ENCODE measurements around the gene OTUD5.

DNA sequence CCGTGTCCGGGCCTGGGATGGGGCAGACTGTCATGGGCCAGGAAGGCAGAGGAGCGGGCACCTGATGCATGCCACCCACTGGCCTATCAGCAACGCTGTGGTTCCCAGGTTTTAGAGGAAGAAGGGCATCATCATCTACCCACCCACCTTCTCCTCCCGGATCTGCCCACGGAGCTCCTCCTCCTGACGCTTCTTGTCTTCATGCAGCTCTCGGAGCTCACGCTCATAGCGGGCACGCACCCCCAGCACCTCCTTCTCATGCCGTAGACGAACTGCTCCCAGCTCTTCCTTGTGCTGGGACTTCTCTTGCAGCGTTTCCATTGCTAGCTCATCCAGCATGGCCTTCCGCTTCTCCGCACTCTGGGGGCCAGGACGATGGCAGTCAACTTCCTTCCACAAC lies 25.7 kb upstream of the OTUD5 start:
- TF ChIP-seq, protein P1, sequence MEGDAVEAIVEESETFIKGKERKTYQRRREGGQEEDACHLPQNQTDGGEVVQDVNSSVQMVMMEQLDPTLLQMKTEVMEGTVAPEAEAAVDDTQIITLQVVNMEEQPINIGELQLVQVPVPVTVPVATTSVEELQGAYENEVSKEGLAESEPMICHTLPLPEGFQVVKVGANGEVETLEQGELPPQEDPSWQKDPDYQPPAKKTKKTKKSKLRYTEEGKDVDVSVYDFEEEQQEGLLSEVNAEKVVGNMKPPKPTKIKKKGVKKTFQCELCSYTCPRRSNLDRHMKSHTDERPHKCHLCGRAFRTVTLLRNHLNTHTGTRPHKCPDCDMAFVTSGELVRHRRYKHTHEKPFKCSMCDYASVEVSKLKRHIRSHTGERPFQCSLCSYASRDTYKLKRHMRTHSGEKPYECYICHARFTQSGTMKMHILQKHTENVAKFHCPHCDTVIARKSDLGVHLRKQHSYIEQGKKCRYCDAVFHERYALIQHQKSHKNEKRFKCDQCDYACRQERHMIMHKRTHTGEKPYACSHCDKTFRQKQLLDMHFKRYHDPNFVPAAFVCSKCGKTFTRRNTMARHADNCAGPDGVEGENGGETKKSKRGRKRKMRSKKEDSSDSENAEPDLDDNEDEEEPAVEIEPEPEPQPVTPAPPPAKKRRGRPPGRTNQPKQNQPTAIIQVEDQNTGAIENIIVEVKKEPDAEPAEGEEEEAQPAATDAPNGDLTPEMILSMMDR (IDR thresholded peaks at IDR 0.05): no peak
- TF ChIP-seq POLR2AphosphoS5 (IDR thresholded peaks at IDR 0.05; ENCODE audit: low read depth, low read length): no peak
- no peak for TF ChIP-seq TCF7L2 (IDR thresholded peaks at IDR 0.05; ENCODE audit: low read depth, low read length)

Data from Panc1 (cell line).